ENCODE results near the gene SPOCK2. TPM values are rescaled to one million over a fixed set of nuclear protein-coding genes. Genes with fewer than 3 reads are reported as not detected.

The SPOCK2 gene
- total RNA-seq, 1 experiment from 2014 or later, result 0.32 TPM

GRCh38 chr10:72096115-72097000 is 8.0 kb upstream of the SPOCK2 start:
- no peaks in the 10 kb centered on the region for H3K36me3 ChIP-seq (ENCODE audit: insufficient read depth, low read length, poor library complexity, severe bottlenecking)
- H3K4me1 ChIP-seq (ENCODE audit: insufficient read depth, low read length, poor library complexity, severe bottlenecking), result peaks cover 12% of the 10 kb centered on the region
- no peak overlapping the region for H3K27ac ChIP-seq (ENCODE audit: low read depth, low read length, poor library complexity, severe bottlenecking)
- intact Hi-C loops (cut with micrococcal nuclease; ENCODE audit: unreplicated experiment), result no loop called here
- BruUV-seq (replicated peaks), result TSS peak; percentile 32
- POLR2A ChIA-PET (ENCODE audit: low non-redundant PET), result no interaction called here
- no peaks in the 10 kb centered on the region for H3K9me3 ChIP-seq (ENCODE audit: low read depth, low read length, poor library complexity, severe bottlenecking)
- no peak overlapping the region for H3K4me3 ChIP-seq (ENCODE audit: low read depth, low read length, poor library complexity, severe bottlenecking)
- no peaks in the 10 kb centered on the region for H3K27me3 ChIP-seq (replicated peaks; ENCODE audit: insufficient read depth, low read depth, low read length, poor library complexity)
- no peak for DNase-seq (ENCODE audit: low spot score)
- CTCF ChIA-PET, result no interaction called here
- TF ChIP-seq, protein P1, sequence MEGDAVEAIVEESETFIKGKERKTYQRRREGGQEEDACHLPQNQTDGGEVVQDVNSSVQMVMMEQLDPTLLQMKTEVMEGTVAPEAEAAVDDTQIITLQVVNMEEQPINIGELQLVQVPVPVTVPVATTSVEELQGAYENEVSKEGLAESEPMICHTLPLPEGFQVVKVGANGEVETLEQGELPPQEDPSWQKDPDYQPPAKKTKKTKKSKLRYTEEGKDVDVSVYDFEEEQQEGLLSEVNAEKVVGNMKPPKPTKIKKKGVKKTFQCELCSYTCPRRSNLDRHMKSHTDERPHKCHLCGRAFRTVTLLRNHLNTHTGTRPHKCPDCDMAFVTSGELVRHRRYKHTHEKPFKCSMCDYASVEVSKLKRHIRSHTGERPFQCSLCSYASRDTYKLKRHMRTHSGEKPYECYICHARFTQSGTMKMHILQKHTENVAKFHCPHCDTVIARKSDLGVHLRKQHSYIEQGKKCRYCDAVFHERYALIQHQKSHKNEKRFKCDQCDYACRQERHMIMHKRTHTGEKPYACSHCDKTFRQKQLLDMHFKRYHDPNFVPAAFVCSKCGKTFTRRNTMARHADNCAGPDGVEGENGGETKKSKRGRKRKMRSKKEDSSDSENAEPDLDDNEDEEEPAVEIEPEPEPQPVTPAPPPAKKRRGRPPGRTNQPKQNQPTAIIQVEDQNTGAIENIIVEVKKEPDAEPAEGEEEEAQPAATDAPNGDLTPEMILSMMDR (conservative IDR thresholded peaks at IDR 0.05; ENCODE audit: low read depth, low read length), result no peak
- no peak for TF ChIP-seq EZH2 (IDR thresholded peaks at IDR 0.05; ENCODE audit: borderline replicate concordance, low read depth, low read length, poor library complexity, severe bottlenecking)

DNA sequence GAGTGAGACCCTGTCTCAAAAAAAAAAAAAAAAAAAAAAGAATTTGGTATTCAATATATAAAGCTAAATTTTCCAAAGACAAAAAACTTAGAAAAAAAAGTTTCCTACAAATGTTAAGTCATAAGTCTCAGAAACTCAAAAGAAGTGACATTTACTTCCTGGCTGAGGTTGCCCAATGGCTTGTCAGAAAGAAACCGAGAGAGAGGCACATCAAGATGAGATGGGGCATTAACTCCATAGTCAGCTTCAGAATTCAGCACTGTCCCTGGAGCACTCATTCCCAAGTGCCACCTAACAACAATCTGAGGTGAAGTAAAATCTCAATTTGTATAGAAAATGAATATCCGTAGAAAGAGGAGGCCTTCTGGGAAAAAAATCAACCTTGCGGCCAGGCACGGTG is 6.8 kb upstream of the SPOCK2 start:
- POLR2A ChIA-PET (ENCODE audit: low non-redundant PET), result interaction anchor here (0.6 kb wide), 1 partner anchor 244 kb away, joined by 6 read pairs; no protein-coding TSS in a partner anchor
- Histone ChIP-seq H3K4me3 (ENCODE audit: low read depth, low read length, poor library complexity, severe bottlenecking) (no peak overlapping the region), H3K9me3 (ENCODE audit: low read depth, low read length, poor library complexity, severe bottlenecking) (no peaks in the 10 kb centered on the region), H3K36me3 (ENCODE audit: insufficient read depth, low read length, poor library complexity, severe bottlenecking) (no peaks in the 10 kb centered on the region), H3K27ac (ENCODE audit: low read depth, low read length, poor library complexity, severe bottlenecking) (no peak overlapping the region), H3K4me1 (ENCODE audit: insufficient read depth, low read length, poor library complexity, severe bottlenecking) (peaks cover 12% of the 10 kb centered on the region), H3K27me3 (replicated peaks; ENCODE audit: insufficient read depth, low read depth, low read length, poor library complexity) (no peaks in the 10 kb centered on the region)
- intact Hi-C loops (cut with micrococcal nuclease; ENCODE audit: unreplicated experiment), result no loop called here
- DNase-seq (ENCODE audit: low spot score), result no peak
- CTCF ChIA-PET, result no interaction called here
- no TSS peak for BruUV-seq (replicated peaks)
- no peak for TF ChIP-seq EZH2 (IDR thresholded peaks at IDR 0.05; ENCODE audit: borderline replicate concordance, low read depth, low read length, poor library complexity, severe bottlenecking)
- TF ChIP-seq, protein P1 (conservative IDR thresholded peaks at IDR 0.05; ENCODE audit: low read depth, low read length), result no peak

DNA sequence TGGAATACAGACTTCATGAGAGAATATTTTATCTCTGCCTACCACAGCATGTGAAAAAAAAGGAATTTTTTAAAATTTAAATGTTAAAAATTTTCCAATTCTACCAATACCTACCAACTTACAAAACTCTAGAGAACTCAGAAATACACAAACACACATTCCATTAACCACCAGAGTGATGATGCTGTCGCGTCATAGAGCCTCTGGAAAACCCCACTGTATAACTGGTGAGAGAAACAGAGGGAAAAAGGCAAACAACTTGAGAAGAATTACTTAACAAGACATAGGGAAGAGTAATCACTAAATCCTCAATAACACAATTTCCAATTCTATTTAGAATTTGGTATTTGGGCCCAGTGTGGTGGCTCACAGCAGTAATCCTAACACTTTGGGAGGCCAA is 6.2 kb upstream of the SPOCK2 start:
- Histone ChIP-seq H3K9me3 (ENCODE audit: low read depth, low read length, poor library complexity, severe bottlenecking) (no peaks in the 10 kb centered on the region), H3K27ac (ENCODE audit: low read depth, low read length, poor library complexity, severe bottlenecking) (no peak overlapping the region), H3K4me1 (ENCODE audit: insufficient read depth, low read length, poor library complexity, severe bottlenecking) (peaks cover 12% of the 10 kb centered on the region), H3K36me3 (ENCODE audit: insufficient read depth, low read length, poor library complexity, severe bottlenecking) (no peaks in the 10 kb centered on the region), H3K4me3 (ENCODE audit: low read depth, low read length, poor library complexity, severe bottlenecking) (no peak overlapping the region), H3K27me3 (replicated peaks; ENCODE audit: insufficient read depth, low read depth, low read length, poor library complexity) (no peaks in the 10 kb centered on the region)
- TF ChIP-seq EZH2 (IDR thresholded peaks at IDR 0.05; ENCODE audit: borderline replicate concordance, low read depth, low read length, poor library complexity, severe bottlenecking), result no peak
- TF ChIP-seq, protein P1 (conservative IDR thresholded peaks at IDR 0.05; ENCODE audit: low read depth, low read length), result no peak
- BruUV-seq (replicated peaks), result no TSS peak
- intact Hi-C loops (cut with micrococcal nuclease; ENCODE audit: unreplicated experiment), result no loop called here
- CTCF ChIA-PET, result no interaction called here
- POLR2A ChIA-PET (ENCODE audit: low non-redundant PET), result no interaction called here
- no peak for DNase-seq (ENCODE audit: low spot score)
